ENCODE data around the gene SLC44A1. TPM values are rescaled to one million over a fixed set of nuclear protein-coding genes. Genes with fewer than 3 reads are reported as not detected.

The SLC44A1 gene
- total RNA-seq, 1 experiment from 2014 or later = 30.8 TPM

- Histone ChIP-seq H3K27me3 (ENCODE audit: control insufficient read depth, insufficient read depth, low read length) (no peaks in the 10 kb centered on the region), H3K36me3 (replicated peaks; ENCODE audit: control insufficient read depth, insufficient read depth, low read length) (no peaks in the 10 kb centered on the region), H3K4me3 (ENCODE audit: insufficient read depth, low read depth, low read length) (no peak overlapping the region)
- DNase-seq = no peak
Measured at GRCh38 chr9:105316703-105317102, 72.3 kb downstream of the SLC44A1 start.

GRCh38 chr9:105318729-105319191 is 74.3 kb downstream of the SLC44A1 start:
- DNase-seq = no peak
- Histone ChIP-seq H3K27me3 (ENCODE audit: control insufficient read depth, insufficient read depth, low read length) (no peaks in the 10 kb centered on the region), H3K36me3 (replicated peaks; ENCODE audit: control insufficient read depth, insufficient read depth, low read length) (no peaks in the 10 kb centered on the region), H3K4me3 (ENCODE audit: insufficient read depth, low read depth, low read length) (no peak overlapping the region)

GRCh38 chr9:105319202-105319813 is 74.9 kb downstream of the SLC44A1 start:
- Histone ChIP-seq H3K4me3 (ENCODE audit: insufficient read depth, low read depth, low read length) (no peak overlapping the region), H3K27me3 (ENCODE audit: control insufficient read depth, insufficient read depth, low read length) (no peaks in the 10 kb centered on the region), H3K36me3 (replicated peaks; ENCODE audit: control insufficient read depth, insufficient read depth, low read length) (no peaks in the 10 kb centered on the region)
- DNase-seq = no peak

- no peak for DNase-seq
- H3K36me3 ChIP-seq (replicated peaks; ENCODE audit: control insufficient read depth, insufficient read depth, low read length) = no peaks in the 10 kb centered on the region
Measured at GRCh38 chr9:105320568-105320967, 76.1 kb downstream of the SLC44A1 start.

GRCh38 chr9:105328296-105328695 is 83.8 kb downstream of the SLC44A1 start:
- no peaks in the 10 kb centered on the region for H3K36me3 ChIP-seq (replicated peaks; ENCODE audit: control insufficient read depth, insufficient read depth, low read length)

More at GRCh38 chr9:105320568-105320967, 76.1 kb downstream of the SLC44A1 start:
- no peaks in the 10 kb centered on the region for H3K27me3 ChIP-seq (ENCODE audit: control insufficient read depth, insufficient read depth, low read length)
- H3K4me3 ChIP-seq (ENCODE audit: insufficient read depth, low read depth, low read length) = no peak overlapping the region

GRCh38 chr9:105328872-105329718 is 84.6 kb downstream of the SLC44A1 start:
- Histone ChIP-seq H3K36me3 (replicated peaks; ENCODE audit: control insufficient read depth, insufficient read depth, low read length) (no peaks in the 10 kb centered on the region), H3K27me3 (ENCODE audit: control insufficient read depth, insufficient read depth, low read length) (no peaks in the 10 kb centered on the region), H3K4me3 (ENCODE audit: insufficient read depth, low read depth, low read length) (no peak overlapping the region)
- DNase-seq = no peak

More at GRCh38 chr9:105328296-105328695, 83.8 kb downstream of the SLC44A1 start:
- Histone ChIP-seq H3K27me3 (ENCODE audit: control insufficient read depth, insufficient read depth, low read length) (no peaks in the 10 kb centered on the region), H3K4me3 (ENCODE audit: insufficient read depth, low read depth, low read length) (no peak overlapping the region)
- peak; percentile 8 for DNase-seq

- H3K27me3 ChIP-seq (ENCODE audit: control insufficient read depth, insufficient read depth, low read length) = no peaks in the 10 kb centered on the region
- no peak for DNase-seq
- H3K4me3 ChIP-seq (ENCODE audit: insufficient read depth, low read depth, low read length) = no peak overlapping the region
- H3K36me3 ChIP-seq (replicated peaks; ENCODE audit: control insufficient read depth, insufficient read depth, low read length) = no peaks in the 10 kb centered on the region
Measured at GRCh38 chr9:105329719-105330062, 85.2 kb downstream of the SLC44A1 start.

- no peak for DNase-seq
- Histone ChIP-seq H3K4me3 (ENCODE audit: insufficient read depth, low read depth, low read length) (no peak overlapping the region), H3K27me3 (ENCODE audit: control insufficient read depth, insufficient read depth, low read length) (no peaks in the 10 kb centered on the region), H3K36me3 (replicated peaks; ENCODE audit: control insufficient read depth, insufficient read depth, low read length) (no peaks in the 10 kb centered on the region)
Measured at GRCh38 chr9:105330201-105330600, 85.8 kb downstream of the SLC44A1 start.

- H3K27me3 ChIP-seq (ENCODE audit: control insufficient read depth, insufficient read depth, low read length) = no peaks in the 10 kb centered on the region
- no peak overlapping the region for H3K4me3 ChIP-seq (ENCODE audit: insufficient read depth, low read depth, low read length)
- no peaks in the 10 kb centered on the region for H3K36me3 ChIP-seq (replicated peaks; ENCODE audit: control insufficient read depth, insufficient read depth, low read length)
- DNase-seq = no peak
Measured at GRCh38 chr9:105330755-105331154, 86.3 kb downstream of the SLC44A1 start.

- H3K36me3 ChIP-seq (replicated peaks; ENCODE audit: control insufficient read depth, insufficient read depth, low read length) = no peaks in the 10 kb centered on the region
- no peak overlapping the region for H3K4me3 ChIP-seq (ENCODE audit: insufficient read depth, low read depth, low read length)
- no peaks in the 10 kb centered on the region for H3K27me3 ChIP-seq (ENCODE audit: control insufficient read depth, insufficient read depth, low read length)
- DNase-seq = no peak
Measured at GRCh38 chr9:105331160-105331559, 86.7 kb downstream of the SLC44A1 start.

GRCh38 chr9:105331755-105332154 is 87.3 kb downstream of the SLC44A1 start:
- no peak overlapping the region for H3K4me3 ChIP-seq (ENCODE audit: insufficient read depth, low read depth, low read length)
- H3K36me3 ChIP-seq (replicated peaks; ENCODE audit: control insufficient read depth, insufficient read depth, low read length) = peaks cover 3% of the 10 kb centered on the region
- H3K27me3 ChIP-seq (ENCODE audit: control insufficient read depth, insufficient read depth, low read length) = no peaks in the 10 kb centered on the region
- no peak for DNase-seq

- H3K4me3 ChIP-seq (ENCODE audit: insufficient read depth, low read depth, low read length) = no peak overlapping the region
- no peak for DNase-seq
Measured at GRCh38 chr9:105332471-105332870, 88.0 kb downstream of the SLC44A1 start.

GRCh38 chr9:105333076-105333475 is 88.6 kb downstream of the SLC44A1 start:
- H3K27me3 ChIP-seq (ENCODE audit: control insufficient read depth, insufficient read depth, low read length) = no peaks in the 10 kb centered on the region
- no peak overlapping the region for H3K4me3 ChIP-seq (ENCODE audit: insufficient read depth, low read depth, low read length)
- peaks cover 3% of the 10 kb centered on the region for H3K36me3 ChIP-seq (replicated peaks; ENCODE audit: control insufficient read depth, insufficient read depth, low read length)
- DNase-seq = no peak

More at GRCh38 chr9:105332471-105332870, 88.0 kb downstream of the SLC44A1 start:
- Histone ChIP-seq H3K36me3 (replicated peaks; ENCODE audit: control insufficient read depth, insufficient read depth, low read length) (peaks cover 3% of the 10 kb centered on the region), H3K27me3 (ENCODE audit: control insufficient read depth, insufficient read depth, low read length) (no peaks in the 10 kb centered on the region)

- DNase-seq = no peak
- Histone ChIP-seq H3K27me3 (ENCODE audit: control insufficient read depth, insufficient read depth, low read length) (no peaks in the 10 kb centered on the region), H3K36me3 (replicated peaks; ENCODE audit: control insufficient read depth, insufficient read depth, low read length) (peaks cover 3% of the 10 kb centered on the region), H3K4me3 (ENCODE audit: insufficient read depth, low read depth, low read length) (no peak overlapping the region)
Measured at GRCh38 chr9:105333811-105334210, 89.4 kb downstream of the SLC44A1 start.

GRCh38 chr9:105338308-105338707 is 93.9 kb downstream of the SLC44A1 start:
- DNase-seq = no peak
- H3K36me3 ChIP-seq (replicated peaks; ENCODE audit: control insufficient read depth, insufficient read depth, low read length) = peaks cover 3% of the 10 kb centered on the region
- no peaks in the 10 kb centered on the region for H3K27me3 ChIP-seq (ENCODE audit: control insufficient read depth, insufficient read depth, low read length)
- H3K4me3 ChIP-seq (ENCODE audit: insufficient read depth, low read depth, low read length) = no peak overlapping the region
